GM18508 (cell line): ENCODE measurements around the gene SCGB1C1.
"Not testable (repeated sequence)": the region's sequence is repeated elsewhere in the genome, so short reads cannot be mapped to it uniquely, and the experiment has no call there.

ENCODE experiments used
- ATAC-seq: cut with Tn5 transposase; IDR thresholded peaks from one replicate; pipeline ENCODE4 v1.9.1; 2021; ENCODE audit warnings: moderate number of reproducible peaks; ENCODE audit not compliant: insufficient read depth, unreplicated experiment

Gene SCGB1C1

GRCh38 chr11:216081-216974 is 23.4 kb downstream of the SCGB1C1 start:
- no peak for ATAC-seq

- no peak for ATAC-seq
These were observed 24.8 kb downstream of the SCGB1C1 start for GRCh38 chr11:217704-218103.

GRCh38 chr11:218815-219593 is 26.1 kb downstream of the SCGB1C1 start:
- no peak for ATAC-seq

- not testable (repeated sequence) for ATAC-seq
These were observed 27.9 kb downstream of the SCGB1C1 start for GRCh38 chr11:220641-221215.

- no peak for ATAC-seq
These were observed 28.7 kb downstream of the SCGB1C1 start for GRCh38 chr11:221539-221938.

- no peak for ATAC-seq
These were observed 29.3 kb downstream of the SCGB1C1 start for GRCh38 chr11:221998-222789.

GRCh38 chr11:223026-223789 is 30.3 kb downstream of the SCGB1C1 start:
- no peak for ATAC-seq

- no peak for ATAC-seq
These were observed 31.0 kb downstream of the SCGB1C1 start for GRCh38 chr11:223884-224283.

GRCh38 chr11:224424-224823 is 31.5 kb downstream of the SCGB1C1 start:
- ATAC-seq: no peak

- ATAC-seq: no peak
These were observed 33.0 kb downstream of the SCGB1C1 start for GRCh38 chr11:225734-226453.

- ATAC-seq: no peak
These were observed 35.0 kb downstream of the SCGB1C1 start for GRCh38 chr11:227824-228379.

- no peak for ATAC-seq
These were observed 37.6 kb downstream of the SCGB1C1 start for GRCh38 chr11:230431-230830.

GRCh38 chr11:232783-233565 is 40.1 kb downstream of the SCGB1C1 start:
- no peak for ATAC-seq

- ATAC-seq: no peak
These were observed 42.3 kb downstream of the SCGB1C1 start for GRCh38 chr11:235180-235579.

GRCh38 chr11:235609-235996 is 42.7 kb downstream of the SCGB1C1 start:
- ATAC-seq: no peak

GRCh38 chr11:235997-236773 is 43.3 kb downstream of the SCGB1C1 start, which contains the start of gene SIRT3:
Gene SIRT3, minus strand, starts transcription at chr11:236342. Its CDS starts 14 bp downstream, at chr11:236328.
- peak; percentile 34 for ATAC-seq
